GM12874 (cell line): ENCODE results near the gene ZNF324.

Experiments
- CTCF ChIP-seq: IDR thresholded peaks from 2 replicates; pipeline ENCODE4 v1.5.1; 2011; ENCODE audit warnings: low read depth, mild to moderate bottlenecking, control low read depth, low read length, moderate library complexity; ENCODE audit not compliant: insufficient read depth

The ZNF324 gene

GRCh38 chr19:58469241-58470013, 2.5 kb downstream of the ZNF324 start:
- no peak for TF ChIP-seq CTCF

- no peak for TF ChIP-seq CTCF
These were observed 4.9 kb downstream of the ZNF324 start for GRCh38 chr19:58471736-58472135.

- no peak for TF ChIP-seq CTCF
These were observed 6.9 kb downstream of the ZNF324 start for GRCh38 chr19:58473775-58474174.

- no peak for TF ChIP-seq CTCF
These were observed 7.6 kb downstream of the ZNF324 start for GRCh38 chr19:58474291-58474996.

GRCh38 chr19:58474997-58475713, 8.3 kb downstream of the ZNF324 start:
- no peak for TF ChIP-seq CTCF

GRCh38 chr19:58475714-58476497, 9.0 kb downstream of the ZNF324 start, which contains the start of gene ZNF446:
ZNF446 (plus strand) TSS chr19:58476352; CDS start chr19:58477219, 867 bp downstream.
- TF ChIP-seq CTCF: no peak
